ENCODE results near the gene TKFC.

The TKFC gene

DNA sequence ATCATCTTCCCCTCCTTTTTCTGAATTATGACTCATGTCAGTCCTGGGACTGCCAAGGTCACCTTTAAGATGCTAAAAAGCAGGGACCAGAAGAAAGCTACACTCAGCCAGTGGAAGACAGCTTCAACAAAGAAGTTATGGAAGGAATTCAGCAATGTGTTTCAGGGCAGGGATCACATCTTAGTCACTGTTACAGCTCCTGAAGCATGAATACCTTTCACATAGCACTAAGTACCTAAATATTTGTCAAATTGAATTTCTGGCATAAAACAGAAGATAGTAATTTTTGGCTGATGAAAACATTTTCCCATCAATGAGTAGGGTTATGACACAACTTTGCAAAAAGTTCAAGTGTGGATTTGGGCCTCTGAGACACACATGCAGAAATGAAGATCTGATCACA, 5.4 kb upstream of the TKFC start:
- DNase-seq = no peak

DNA sequence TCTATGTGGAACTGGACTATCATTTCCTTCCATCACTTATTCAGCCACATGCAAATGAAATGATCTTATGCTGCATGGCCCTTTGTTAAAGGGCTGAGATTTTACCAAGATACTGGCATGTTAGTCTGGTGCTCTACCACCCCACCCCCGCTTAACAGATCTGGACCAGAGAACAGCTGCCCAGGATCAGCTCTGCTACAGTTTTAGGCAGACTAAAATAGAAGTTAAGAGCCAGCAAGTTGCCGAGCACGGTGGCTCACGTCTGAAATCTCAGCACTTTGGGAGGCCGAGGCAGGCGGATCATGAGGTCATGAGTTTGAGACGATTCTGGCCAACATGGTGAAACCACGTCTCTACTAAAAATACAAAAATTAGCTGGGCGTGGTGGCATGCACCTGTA, 4.7 kb upstream of the TKFC start:
- DNase-seq = no peak

DNA sequence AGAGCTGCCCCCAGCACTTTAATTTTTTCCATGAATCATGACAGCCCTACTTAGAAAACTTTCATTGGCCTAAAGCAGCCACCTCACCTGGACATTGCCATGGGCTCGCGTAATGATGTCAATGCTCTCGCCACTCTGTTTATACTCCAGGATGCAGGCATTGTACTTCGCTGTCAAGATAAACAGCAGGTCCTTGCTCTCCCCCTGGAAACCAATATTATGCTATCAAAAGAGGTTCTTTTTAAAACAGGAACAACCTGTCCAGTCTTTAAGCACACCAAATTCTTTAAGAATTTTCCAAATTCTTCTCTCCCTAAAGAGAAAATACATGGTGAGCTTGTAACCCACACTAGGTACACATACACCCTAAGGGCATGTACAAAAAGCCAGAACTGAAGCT, 3.2 kb upstream of the TKFC start:
- no peak for DNase-seq

GRCh38 chr11:61331651-61332050, 1.4 kb upstream of the TKFC start:
- no peak for DNase-seq

DNA sequence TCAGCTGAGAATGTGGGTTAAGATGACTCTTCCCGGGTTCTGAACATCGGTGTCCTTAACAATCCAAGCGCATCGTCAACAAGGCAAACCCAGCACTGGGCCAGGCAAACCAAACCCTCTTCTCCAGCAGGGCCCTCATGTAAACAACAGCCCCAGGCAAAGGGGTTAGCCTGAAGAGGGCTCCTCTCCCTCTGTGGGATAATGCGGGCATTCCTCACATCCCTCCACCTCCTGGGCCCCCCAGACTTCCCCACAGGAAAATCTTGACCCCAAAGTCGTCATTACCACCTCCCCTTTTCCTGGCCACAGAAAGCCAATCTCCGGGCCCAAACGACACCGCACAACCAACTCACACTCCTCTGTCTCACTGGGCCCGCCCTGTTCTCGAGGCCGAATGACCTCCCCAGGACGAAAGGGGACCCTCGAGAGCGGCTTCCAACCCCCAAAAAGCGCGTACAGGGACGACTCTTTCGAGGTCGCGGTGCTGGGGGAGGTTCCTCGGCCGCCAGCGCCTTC, 689 bp upstream of the TKFC start:
- DNase-seq = no peak

GRCh38 chr11:61333550-61334433, 764 bp downstream of the TKFC start:
- no peak for DNase-seq

DNA sequence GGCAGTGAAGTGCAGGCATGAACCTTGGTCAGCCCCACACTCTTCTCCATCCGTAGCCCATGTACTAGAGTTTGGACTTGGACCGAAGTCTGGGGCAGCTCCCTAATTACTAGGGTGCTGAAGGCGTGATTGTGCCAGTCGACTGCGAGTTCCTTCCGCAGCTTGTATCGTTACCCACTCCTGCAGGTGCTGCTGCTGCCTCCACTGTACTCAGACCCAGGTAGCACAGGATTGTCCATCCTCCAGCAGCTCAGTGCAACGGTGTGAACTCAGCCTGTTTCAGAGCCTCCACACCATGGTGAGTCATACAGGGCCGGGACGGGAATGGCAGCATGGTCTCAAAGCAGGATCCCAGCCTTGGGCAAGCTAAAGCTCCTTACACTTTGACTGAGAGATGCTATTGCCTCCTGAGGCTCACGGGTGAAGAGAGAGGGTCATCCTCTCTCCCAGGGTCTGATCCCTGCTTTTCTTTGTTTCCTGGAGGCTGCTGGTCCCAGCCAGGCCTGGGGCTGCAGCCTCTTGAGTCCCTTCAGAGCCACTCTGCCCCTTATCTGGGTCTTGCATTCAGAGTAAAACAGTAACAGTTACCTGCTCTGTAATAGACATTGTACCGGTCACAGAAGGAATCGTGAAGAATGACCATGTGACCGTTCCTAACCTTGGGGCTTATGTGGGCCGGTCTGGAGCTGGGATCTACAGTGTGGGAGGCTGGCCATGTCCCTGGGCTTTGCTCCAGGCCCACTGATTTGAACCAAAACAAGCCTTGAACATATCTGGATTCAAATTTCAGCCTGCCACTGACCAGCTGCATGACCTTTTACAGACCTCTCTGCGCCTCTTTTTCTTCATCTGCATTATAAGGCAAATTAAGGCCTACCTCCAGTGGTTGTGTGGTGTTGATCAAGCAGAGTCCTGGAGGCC, 1.7 kb downstream of the TKFC start:
- no peak for DNase-seq

GRCh38 chr11:61335355-61335710, 2.3 kb downstream of the TKFC start:
- DNase-seq = no peak

- peak; percentile 61 for DNase-seq
These were observed 3.3 kb downstream of the TKFC start for GRCh38 chr11:61336171-61336935.

- no peak for DNase-seq
These were observed 4.9 kb downstream of the TKFC start for GRCh38 chr11:61337706-61338470.

GRCh38 chr11:61338783-61339489, 5.9 kb downstream of the TKFC start:
- no peak for DNase-seq

DNA sequence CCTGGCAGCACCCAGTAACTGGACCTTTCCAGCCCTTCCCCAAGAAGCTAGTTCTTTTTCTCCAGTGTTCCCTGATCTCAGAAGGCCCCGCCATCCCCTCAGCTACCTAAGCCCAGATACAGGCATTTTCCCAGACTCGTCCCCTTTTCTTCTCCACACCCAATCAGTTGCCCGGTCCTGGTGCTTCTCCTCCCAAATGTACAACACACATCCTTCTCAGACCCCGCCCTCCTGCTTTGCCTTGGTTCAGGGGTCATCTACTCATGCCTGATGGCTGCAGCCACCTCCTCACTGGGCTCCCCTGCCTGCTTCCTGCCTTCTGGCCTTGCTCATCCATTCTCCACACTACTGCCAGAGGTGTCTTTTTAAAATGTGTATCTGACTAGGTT, 6.5 kb downstream of the TKFC start:
- DNase-seq = no peak

DNA sequence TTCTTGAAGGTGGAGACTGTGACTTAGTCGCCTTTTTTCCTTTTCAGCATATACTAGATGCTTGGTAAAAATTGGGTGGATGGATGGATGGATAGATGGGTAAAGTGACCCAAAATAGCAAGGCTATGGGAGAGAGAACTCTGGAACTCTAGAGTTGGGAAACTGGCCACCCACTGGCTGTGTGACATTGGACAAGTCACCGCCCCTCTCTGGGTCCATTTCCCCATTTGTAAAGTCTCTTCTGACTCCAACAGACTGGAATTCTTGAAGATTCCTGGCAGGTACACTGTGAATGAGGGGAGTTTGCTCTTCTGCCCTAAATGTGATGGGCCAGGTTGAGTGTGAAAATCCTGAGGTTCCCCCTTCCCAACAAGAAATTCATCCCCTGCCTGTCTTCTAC, 8.0 kb downstream of the TKFC start:
- DNase-seq = no peak

GRCh38 chr11:61341706-61342105, 8.7 kb downstream of the TKFC start:
- DNase-seq = no peak

GRCh38 chr11:61342207-61342803, 9.3 kb downstream of the TKFC start:
- no peak for DNase-seq

DNA sequence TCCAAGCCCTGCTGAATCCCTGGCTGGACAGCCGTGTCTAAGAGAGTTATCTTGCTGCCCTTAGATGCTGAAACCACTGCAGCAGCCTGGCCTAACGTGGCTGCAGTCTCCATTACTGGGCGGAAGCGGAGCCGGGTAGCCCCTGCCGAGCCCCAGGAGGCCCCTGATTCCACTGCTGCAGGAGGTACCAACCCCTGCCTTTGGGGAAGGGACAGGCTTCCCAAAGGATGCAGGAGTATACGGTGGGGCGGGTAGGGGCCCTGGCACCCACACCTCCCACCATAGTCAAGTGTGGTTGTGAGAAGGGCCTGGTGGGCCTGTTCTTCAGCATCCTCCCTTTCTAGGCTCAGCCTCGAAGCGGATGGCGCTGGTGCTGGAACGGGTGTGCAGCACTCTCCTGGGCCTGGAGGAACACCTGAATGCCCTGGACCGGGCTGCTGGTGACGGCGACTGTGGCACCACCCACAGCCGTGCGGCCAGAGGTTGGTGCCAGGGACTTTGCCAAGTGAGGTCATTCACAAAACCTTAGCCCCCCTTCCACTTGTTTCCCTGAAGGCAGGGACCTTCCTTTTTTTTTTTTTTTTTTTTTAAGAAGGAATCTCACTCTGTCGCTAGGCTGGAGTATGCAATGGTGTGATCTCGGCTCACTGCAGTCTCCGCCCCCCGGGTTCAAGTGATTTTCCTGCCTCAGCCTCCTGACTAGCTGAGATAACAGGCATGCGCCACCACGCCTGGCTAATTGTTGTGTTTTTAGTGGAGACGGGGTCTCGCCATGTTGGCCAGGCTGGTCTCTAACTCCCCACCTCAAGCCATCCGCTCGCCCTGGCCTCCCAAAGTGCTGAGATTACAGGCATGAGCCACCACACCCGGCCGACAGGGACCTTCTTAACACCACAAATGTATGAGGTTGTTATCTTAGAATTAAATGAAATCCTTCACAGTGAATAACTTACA, 11.0 kb downstream of the TKFC start:
- no peak for DNase-seq

DNA sequence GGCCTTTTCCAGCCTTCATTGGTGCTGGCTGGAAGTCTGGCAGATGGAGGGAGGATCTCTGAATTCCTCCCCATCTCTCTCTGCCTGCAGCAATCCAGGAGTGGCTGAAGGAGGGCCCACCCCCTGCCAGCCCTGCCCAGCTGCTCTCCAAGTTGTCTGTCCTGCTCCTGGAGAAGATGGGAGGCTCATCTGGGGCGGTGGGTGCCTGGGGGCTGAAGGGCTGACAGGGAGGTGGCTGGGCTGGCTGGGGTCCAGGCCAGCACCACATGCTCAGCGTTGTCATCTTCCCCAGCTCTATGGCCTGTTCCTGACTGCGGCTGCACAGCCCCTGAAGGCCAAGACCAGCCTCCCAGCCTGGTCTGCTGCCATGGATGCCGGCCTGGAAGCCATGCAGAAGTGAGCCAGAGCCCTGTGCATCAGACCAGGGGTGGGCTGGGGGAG, 12.2 kb downstream of the TKFC start:
- no peak for DNase-seq

DNA sequence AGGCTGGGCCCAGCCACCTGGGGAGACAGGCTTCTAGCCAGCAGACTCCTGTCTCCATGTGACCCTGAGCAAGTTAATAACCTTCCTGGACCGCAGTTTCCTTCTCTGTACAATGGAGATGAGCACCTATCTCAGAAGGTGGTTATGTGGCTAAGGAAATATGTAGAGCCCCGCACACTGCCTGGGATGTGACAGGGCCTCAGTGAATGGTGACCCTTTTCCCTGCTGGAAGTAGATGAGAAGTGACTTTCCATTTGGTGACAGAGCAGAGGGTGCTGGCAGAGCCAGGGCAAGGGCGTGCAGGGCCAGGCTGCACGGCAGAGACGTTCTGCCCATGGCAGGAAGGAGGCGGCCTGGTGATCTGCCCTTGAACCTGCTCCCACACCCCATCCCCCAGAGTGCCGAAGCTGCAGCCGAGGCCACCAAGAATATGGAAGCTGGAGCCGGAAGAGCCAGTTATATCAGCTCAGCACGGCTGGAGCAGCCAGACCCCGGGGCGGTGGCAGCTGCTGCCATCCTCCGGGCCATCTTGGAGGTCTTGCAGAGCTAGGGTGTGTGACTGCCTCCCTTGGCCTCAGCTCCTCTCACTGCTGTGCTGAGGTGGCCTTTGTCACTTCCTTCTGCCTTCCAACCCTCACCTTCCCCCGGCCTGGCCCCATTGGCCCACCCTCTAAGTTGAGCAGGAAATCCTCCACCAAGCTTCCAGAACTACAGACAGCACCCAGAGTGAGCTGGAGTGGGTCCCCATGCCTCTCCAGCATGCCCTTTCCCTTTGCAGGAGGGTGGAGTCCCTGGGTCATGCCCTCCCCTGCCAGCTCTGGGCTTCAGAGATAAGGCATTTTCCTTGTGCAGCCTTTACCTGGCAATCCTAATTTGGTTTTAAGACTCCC, 13.2 kb downstream of the TKFC start:
- DNase-seq = no peak
